HCT116 (cell line): ENCODE data around the gene FBXL19. TPM values are rescaled to one million over a fixed set of nuclear protein-coding genes. Genes with fewer than 3 reads are reported as not detected.

Experiments used
- ATAC-seq: fragments of 200-7000 bp; cut with Tn5 transposase; 2 replicates; pipeline ENCODE4 v1.9.1; 2020; ENCODE audit warnings: mild to moderate bottlenecking, moderate library complexity
- BruUV-seq: library from RNA; stranded (reverse); fragments of 400-500 nt; replicated peaks from 2 replicates; lab custom pipeline; 2021; lab: Mats Ljungman, UMichigan
- CTCF ChIA-PET: fragments of 300-600 bp; sonication (Branson Sonifier 250); formaldehyde crosslinking; loops from one replicate; lab custom pipeline; 2021; ENCODE audit warnings: antibody characterized with exemption; lab: Charles Lee
- POLR2A ChIA-PET: fragments of 300-600, 350-600 bp; sonication (Branson Sonifier 250); formaldehyde crosslinking; loops from one replicate; lab custom pipeline; 2021; ENCODE audit warnings: antibody characterized with exemption; lab: Charles Lee
- RAD21 ChIA-PET, 2 experiments: fragments of 300-600 bp; sonication (Branson Sonifier 250); formaldehyde crosslinking; loops; one replicate each; lab custom pipeline; 2023; ENCODE audit warnings: low total read pairs in 2 of 2; ENCODE audit not compliant: uncharacterized antibody in 2 of 2, unreplicated experiment in 2 of 2, low non-redundant PET in 1 of 2; lab: Charles Lee
- DNase-seq: peaks from one replicate; pipeline ENCODE4 v3.0.0-alpha.2; 2010; ENCODE audit warnings: low read depth, low spot score
- H2AFZ ChIP-seq: fragments of 200-600 bp; shearing (Covaris generic), sonication (generic); 2 replicates; pipeline ENCODE4 v1.6.1; 2017; ENCODE audit warnings: low read depth, mixed run types, mixed read lengths, antibody characterized with exemption, low read length; ENCODE audit not compliant: poor library complexity, severe bottlenecking
- H3K27ac ChIP-seq: 2 replicates; pipeline ENCODE4 v1.5.1; 2012; ENCODE audit warnings: low read depth, low read length
- H3K27me3 ChIP-seq: fragments of 200-600 bp; sonication (generic); 2 replicates; pipeline ENCODE4 v1.6.1; 2016; ENCODE audit warnings: mixed run types, low read length, mixed read lengths; ENCODE audit not compliant: insufficient read depth
- H3K36me3 ChIP-seq, 2 experiments: fragments of 200-500 bp in 1 of 2; fragments of 200-600 bp in 1 of 2; sonication (Bioruptor generic) in 1 of 2; sonication (generic) in 1 of 2; 2 replicates each; pipeline versions ENCODE4 v1.5.1 to v1.6.1; 2014 to 2016; ENCODE audit warnings: low read length in 2 of 2, inconsistent platforms in 1 of 2, mixed read lengths in 1 of 2, mixed run types in 1 of 2; ENCODE audit not compliant: insufficient read depth in 2 of 2, control insufficient read depth in 1 of 2
- H3K4me1 ChIP-seq, 2 experiments: fragments of 200-600 bp in 1 of 2; sonication (generic) in 1 of 2; 2 replicates each; pipeline versions ENCODE4 v1.5.1 to v1.6.1; 2012 to 2017; ENCODE audit warnings: low read length in 2 of 2, inconsistent platforms in 1 of 2, mild to moderate bottlenecking in 1 of 2, mixed read lengths in 1 of 2, mixed run types in 1 of 2, moderate library complexity in 1 of 2; ENCODE audit not compliant: insufficient read depth in 2 of 2, control insufficient read depth in 1 of 2
- H3K4me2 ChIP-seq: fragments of 200-600 bp; sonication (generic); 2 replicates; pipeline ENCODE4 v1.6.1; 2017; ENCODE audit warnings: mixed run types, low read length, mixed read lengths
- H3K4me3 ChIP-seq, 2 experiments: fragments of 200-600 bp in 1 of 2; sonication (generic) in 1 of 2; replicated peaks in 1 of 2; 2 replicates each; pipeline ENCODE4 v1.5.1; 2011 to 2016; ENCODE audit warnings: low read length in 2 of 2, control low read depth in 1 of 2, low read depth in 1 of 2, mild to moderate bottlenecking in 1 of 2, mixed read lengths in 1 of 2, mixed run types in 1 of 2
- H3K79me2 ChIP-seq: fragments of 200-600 bp; sonication (generic); 2 replicates; pipeline ENCODE4 v1.6.1; 2017; ENCODE audit warnings: mild to moderate bottlenecking, mixed run types, low read length, moderate library complexity, mixed read lengths; ENCODE audit not compliant: insufficient read depth
- H3K9ac ChIP-seq: fragments of 200-600 bp; sonication (generic); 2 replicates; pipeline ENCODE4 v1.6.1; 2016; ENCODE audit warnings: low read length, mixed read lengths
- H3K9me2 ChIP-seq: fragments of 200-600 bp; sonication (generic), shearing (Covaris generic); 2 replicates; pipeline ENCODE4 v1.6.1; 2017; ENCODE audit warnings: mixed run types, mild to moderate bottlenecking, moderate library complexity; ENCODE audit not compliant: insufficient read depth
- H3K9me3 ChIP-seq, 2 experiments: fragments of 200-500 bp in 1 of 2; fragments of 200-600 bp in 1 of 2; sonication (Bioruptor generic) in 1 of 2; sonication (generic) in 1 of 2; 2 replicates each; pipeline ENCODE4 v1.6.1; 2014 to 2017; ENCODE audit warnings: low read length in 2 of 2, mixed read lengths in 2 of 2, inconsistent platforms in 1 of 2, low read depth in 1 of 2, mild to moderate bottlenecking in 1 of 2, mixed run types in 1 of 2, moderate library complexity in 1 of 2; ENCODE audit not compliant: control insufficient read depth in 1 of 2, insufficient read depth in 1 of 2
- H4K20me1 ChIP-seq: fragments of 200-600 bp; sonication (generic), shearing (Covaris generic); 2 replicates; pipeline ENCODE4 v1.6.1; 2017; ENCODE audit warnings: mixed run types, mild to moderate bottlenecking, moderate library complexity; ENCODE audit not compliant: insufficient read depth
- ATF3 ChIP-seq: IDR thresholded peaks from 2 replicates; pipeline ENCODE4 v1.6.1; 2012
- CBX3 ChIP-seq: IDR thresholded peaks from 2 replicates; pipeline ENCODE4 v1.6.1; 2012; ENCODE audit warnings: low read depth
- CTCF ChIP-seq, 3 experiments: fragments of 200-600 bp in 1 of 3; sonication (generic) in 1 of 3; IDR thresholded peaks in 2 of 3; conservative IDR thresholded peaks in 1 of 3; 2 replicates each; pipeline ENCODE4 v1.5.1; 2012 to 2017; ENCODE audit warnings: low read depth in 2 of 3, low read length in 2 of 3, antibody characterized with exemption in 1 of 3, borderline replicate concordance in 1 of 3, control low read depth in 1 of 3, mild to moderate bottlenecking in 1 of 3, mixed read lengths in 1 of 3, mixed run types in 1 of 3, moderate library complexity in 1 of 3; ENCODE audit not compliant: insufficient read depth in 1 of 3
- EGR1 ChIP-seq: IDR thresholded peaks from 2 replicates; pipeline ENCODE4 v1.6.1; 2012; ENCODE audit warnings: low read depth
- ELF1 ChIP-seq: IDR thresholded peaks from 2 replicates; pipeline ENCODE4 v1.6.1; 2012; ENCODE audit warnings: low read depth, borderline replicate concordance
- EZH2 ChIP-seq: fragments of 200-600 bp; sonication (generic); IDR thresholded peaks from 2 replicates; pipeline ENCODE4 v1.6.1; 2017; ENCODE audit warnings: antibody characterized with exemption, mixed run types
- EZH2phosphoT487 ChIP-seq: fragments of 200-600 bp; IDR thresholded peaks from 2 replicates; pipeline ENCODE4 v1.6.1; 2018; ENCODE audit warnings: antibody characterized with exemption, borderline replicate concordance
- JUND ChIP-seq: IDR thresholded peaks from 2 replicates; pipeline ENCODE4 v1.6.1; 2012
- MAX ChIP-seq: IDR thresholded peaks from 2 replicates; pipeline ENCODE4 v1.6.1; 2012
- POLR2AphosphoS5 ChIP-seq: IDR thresholded peaks from 2 replicates; pipeline ENCODE4 v1.6.1; 2011; ENCODE audit warnings: mild to moderate bottlenecking, low read depth, low read length, moderate library complexity
- REST ChIP-seq: IDR thresholded peaks from 2 replicates; pipeline ENCODE4 v1.6.1; 2012; ENCODE audit warnings: low read depth
- SP1 ChIP-seq: IDR thresholded peaks from 2 replicates; pipeline ENCODE4 v1.6.1; 2012; ENCODE audit warnings: low read depth
- SRF ChIP-seq: IDR thresholded peaks from 2 replicates; pipeline ENCODE4 v1.6.1; 2012; ENCODE audit warnings: low read depth
- TCF7L2 ChIP-seq: IDR thresholded peaks from 2 replicates; pipeline ENCODE4 v1.7.0; 2011; ENCODE audit warnings: borderline replicate concordance, inconsistent platforms; ENCODE audit not compliant: insufficient read depth, insufficient read length; ENCODE audit errors: extremely low read depth
- YY1 ChIP-seq: IDR thresholded peaks from 2 replicates; pipeline ENCODE4 v1.6.1; 2011; ENCODE audit warnings: low read length, low read depth, moderate library complexity, mild to moderate bottlenecking; ENCODE audit not compliant: insufficient replicate concordance; ENCODE audit errors: extremely low read depth
- ZNF274 ChIP-seq: fragments of 200-500 bp; sonication (Bioruptor generic); IDR thresholded peaks from 2 replicates; pipeline ENCODE4 v1.6.1; 2014; ENCODE audit warnings: mild to moderate bottlenecking, low read depth, low read length, inconsistent platforms
- intact Hi-C: fragments of 100-400 bp; cut with micrococcal nuclease; formaldehyde crosslinking; loops from 2 replicates; pipeline ENCODE4 v1.10.0; 2022
- total RNA-seq: library from RNA; stranded (reverse); gene quantifications from one replicate; pipeline ENCODE4 v1.2.1, GENCODE V29; 2021; ENCODE audit not compliant: unreplicated experiment

The FBXL19 gene
- total RNA-seq, 1 experiment from 2014 or later = 45.2 TPM

GRCh38 chr16:30893417-30893743 lies 30.0 kb upstream of the FBXL19 start (continued):
- TF ChIP-seq MAX = no peak
- no peak for TF ChIP-seq ZNF274
- no peak for TF ChIP-seq JUND
- no peak for TF ChIP-seq EGR1
- TF ChIP-seq REST = no peak
- TF ChIP-seq ATF3 = no peak
- TF ChIP-seq, all 23 proteins: peak for 0

GRCh38 chr16:30893744-30894539 lies 29.4 kb upstream of the FBXL19 start, which contains the start of gene BCL7C:
BCL7C (minus strand) TSS chr16:30894077; CDS start chr16:30893944, 133 bp downstream.
- H3K4me3 ChIP-seq = peak within 1 kb of the TSS; percentile 91 to 93
- intact Hi-C loops = no loop called here
- RAD21 ChIA-PET = no interaction called here
- H3K36me3 ChIP-seq = peaks cover 8 to 11% of the 10 kb centered on the region in 2 experiments; a peak in 3 of 4 replicates
- POLR2A ChIA-PET = no interaction called here
- no TSS peak for BruUV-seq
- H3K9me3 ChIP-seq = no peaks in the 10 kb centered on the region
- peaks cover 25 to 48% of the 10 kb centered on the region in 2 experiments for H3K4me1 ChIP-seq
- peak within 1 kb of the TSS; percentile 100 for H3K4me2 ChIP-seq
- peak within 1 kb of the TSS; percentile 98 for H3K27ac ChIP-seq
- H2AFZ ChIP-seq = no peak within 1 kb of the TSS
- no peaks in the 10 kb centered on the region for H3K9me2 ChIP-seq
- peaks cover 15% of the 10 kb centered on the region for H3K79me2 ChIP-seq
- no peaks in the 10 kb centered on the region for H3K27me3 ChIP-seq
- CTCF ChIA-PET = no interaction called here
- H3K9ac ChIP-seq = peak within 1 kb of the TSS; percentile 90
- ATAC-seq (peak; percentile 77), DNase-seq (peak; percentile 65)
- H4K20me1 ChIP-seq = no peaks in the 10 kb centered on the region
- TF ChIP-seq YY1 = peak; percentile 39
- no peak for TF ChIP-seq MAX
- TF ChIP-seq EZH2 = no peak
- TF ChIP-seq EZH2phosphoT487 = no peak
- TF ChIP-seq CTCF (IDR thresholded peaks at IDR 0.05 in 2 of 3, conservative IDR thresholded peaks at IDR 0.05 in 1 of 3; ENCODE audit: borderline replicate concordance in 1 of 3, insufficient read depth in 1 of 3, low read depth in 2 of 3, low read length in 2 of 3) = peak in 2 of 3 experiments; percentile 11 to 37; a peak in 2 of 6 replicates
- TF ChIP-seq CBX3 = no peak
- TF ChIP-seq SRF = no peak
- TF ChIP-seq POLR2AphosphoS5 = peak; percentile 79; the same call in 1 of the 2 replicates
- no peak for TF ChIP-seq SP1
- no peak for TF ChIP-seq TCF7L2
- TF ChIP-seq ATF3 = no peak
- TF ChIP-seq ELF1 = no peak
